GM18868 (cell line): ENCODE measurements around the gene DUT.

ENCODE experiments used
- ATAC-seq: cut with Tn5 transposase; IDR thresholded peaks from one replicate; pipeline ENCODE4 v1.9.1; 2021; ENCODE audit warnings: mild to moderate bottlenecking, moderate library complexity; ENCODE audit not compliant: unreplicated experiment

Gene DUT

GRCh38 chr15:48330855-48331795, at the start of gene DUT:
TSS of gene DUT (plus strand) at chr15:48331429. CDS start at chr15:48331516, 87 bp downstream.
- ATAC-seq = peak; percentile 82

GRCh38 chr15:48281674-48282073, 49.6 kb upstream of the DUT start:
- no peak for ATAC-seq

- no peak for ATAC-seq
These were observed 49.0 kb upstream of the DUT start for GRCh38 chr15:48282216-48282615.

- no peak for ATAC-seq
These were observed 47.7 kb upstream of the DUT start for GRCh38 chr15:48283396-48284145.

GRCh38 chr15:48285329-48286214, 45.7 kb upstream of the DUT start:
- ATAC-seq = peak; percentile 87

GRCh38 chr15:48289628-48290027, 41.6 kb upstream of the DUT start:
- ATAC-seq = no peak

GRCh38 chr15:48292458-48292857, 38.8 kb upstream of the DUT start:
- ATAC-seq = peak; percentile 85

GRCh38 chr15:48297668-48298067, 33.6 kb upstream of the DUT start:
- ATAC-seq = no peak

- no peak for ATAC-seq
These were observed 32.3 kb upstream of the DUT start for GRCh38 chr15:48298914-48299313.

GRCh38 chr15:48300038-48300437, 31.2 kb upstream of the DUT start:
- ATAC-seq = no peak

GRCh38 chr15:48304398-48304797, 26.8 kb upstream of the DUT start:
- no peak for ATAC-seq

GRCh38 chr15:48306639-48307038, 24.6 kb upstream of the DUT start:
- no peak for ATAC-seq

- ATAC-seq = no peak
These were observed 23.6 kb upstream of the DUT start for GRCh38 chr15:48307586-48307985.

- ATAC-seq = no peak
These were observed 21.5 kb upstream of the DUT start for GRCh38 chr15:48309740-48310139.

- no peak for ATAC-seq
These were observed 18.0 kb upstream of the DUT start for GRCh38 chr15:48313216-48313615.

- ATAC-seq = no peak
These were observed 16.2 kb upstream of the DUT start for GRCh38 chr15:48315041-48315440.

GRCh38 chr15:48317221-48317620, 14.0 kb upstream of the DUT start:
- ATAC-seq = no peak

- ATAC-seq = no peak
These were observed 13.1 kb upstream of the DUT start for GRCh38 chr15:48318131-48318530.

GRCh38 chr15:48323294-48323693, 7.9 kb upstream of the DUT start:
- ATAC-seq = no peak

GRCh38 chr15:48324949-48325348, 6.3 kb upstream of the DUT start:
- peak; percentile 19 for ATAC-seq

GRCh38 chr15:48325400-48325799, 5.8 kb upstream of the DUT start:
- peak; percentile 85 for ATAC-seq
